ENCODE results near the gene KANK2.
A peak's percentile ranks its signal among the peaks of the same experiment; 100 is the strongest.

KANK2 gene

DNA sequence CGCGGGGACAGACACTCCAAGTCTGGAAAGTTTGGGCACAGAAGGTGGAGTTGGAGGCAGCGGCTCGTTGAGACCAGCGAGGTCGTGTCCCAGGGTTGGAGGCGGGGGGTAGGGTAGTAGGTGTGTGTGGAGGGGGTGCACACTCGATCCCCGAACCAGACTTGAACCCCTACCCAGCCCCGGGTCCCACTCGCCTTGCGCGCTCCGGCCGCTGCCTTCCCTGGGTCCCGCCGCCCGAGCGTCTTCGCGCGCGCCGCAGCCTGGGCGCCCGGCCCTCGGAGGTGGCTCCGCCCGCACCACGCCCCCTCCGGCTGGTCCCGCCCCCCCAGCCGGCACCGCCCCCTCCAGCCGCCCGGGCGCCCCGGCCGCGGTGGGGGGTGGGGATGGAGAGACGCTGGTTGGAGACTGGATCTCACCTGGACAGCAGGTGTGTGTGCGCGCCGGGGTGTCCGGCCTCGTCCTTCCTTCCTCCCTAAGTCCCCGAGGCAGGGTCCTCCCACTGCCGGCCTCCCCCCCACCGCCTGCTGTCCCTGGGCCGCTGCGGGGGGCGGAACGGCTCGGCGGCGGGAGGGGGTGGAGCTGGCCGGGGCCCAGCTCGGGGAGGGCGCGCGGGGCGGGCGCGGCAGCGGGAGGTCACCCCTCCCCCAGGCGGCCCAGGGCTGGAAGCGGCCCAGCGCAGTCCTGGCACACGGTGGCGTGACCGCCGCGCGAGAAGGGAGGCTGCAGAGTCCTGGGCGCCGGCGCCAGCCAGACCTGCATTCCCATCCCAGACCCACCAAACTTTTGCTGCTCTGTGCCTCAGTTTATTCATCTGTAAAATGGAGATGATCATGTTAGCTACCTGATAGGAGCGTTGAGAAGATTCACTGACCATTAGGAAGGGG is at the start of gene KANK2:
Gene KANK2 (minus strand): TSS at position 255 of the 884 bp plus-strand sequence. CDS start 3,034 bp downstream, outside the sequence.
- peak; percentile 46 to 58 for DNase-seq (ENCODE audit: low read depth in 2 of 2)

DNA sequence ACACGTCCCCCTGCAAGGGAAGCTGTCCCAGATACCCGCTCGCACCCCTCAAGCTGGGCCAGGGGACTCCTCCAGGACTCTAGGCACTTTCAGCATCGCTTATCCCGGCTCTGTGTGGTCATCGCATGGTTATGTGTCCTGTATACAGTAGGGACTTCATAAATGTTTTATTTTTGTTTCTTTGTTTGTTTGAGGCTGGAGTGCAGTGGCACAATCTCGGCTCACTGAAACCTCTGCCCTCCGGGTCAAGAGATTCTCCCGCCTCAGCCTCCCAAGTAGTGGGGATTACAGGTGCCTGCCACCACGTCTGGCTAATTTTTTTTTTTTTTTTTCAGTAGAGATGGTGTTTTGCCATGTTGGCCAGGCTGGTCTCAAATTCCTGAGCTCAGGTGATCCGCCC is 49.6 kb upstream of the KANK2 start:
- DNase-seq (ENCODE audit: low read depth in 2 of 2), result no peak

DNA sequence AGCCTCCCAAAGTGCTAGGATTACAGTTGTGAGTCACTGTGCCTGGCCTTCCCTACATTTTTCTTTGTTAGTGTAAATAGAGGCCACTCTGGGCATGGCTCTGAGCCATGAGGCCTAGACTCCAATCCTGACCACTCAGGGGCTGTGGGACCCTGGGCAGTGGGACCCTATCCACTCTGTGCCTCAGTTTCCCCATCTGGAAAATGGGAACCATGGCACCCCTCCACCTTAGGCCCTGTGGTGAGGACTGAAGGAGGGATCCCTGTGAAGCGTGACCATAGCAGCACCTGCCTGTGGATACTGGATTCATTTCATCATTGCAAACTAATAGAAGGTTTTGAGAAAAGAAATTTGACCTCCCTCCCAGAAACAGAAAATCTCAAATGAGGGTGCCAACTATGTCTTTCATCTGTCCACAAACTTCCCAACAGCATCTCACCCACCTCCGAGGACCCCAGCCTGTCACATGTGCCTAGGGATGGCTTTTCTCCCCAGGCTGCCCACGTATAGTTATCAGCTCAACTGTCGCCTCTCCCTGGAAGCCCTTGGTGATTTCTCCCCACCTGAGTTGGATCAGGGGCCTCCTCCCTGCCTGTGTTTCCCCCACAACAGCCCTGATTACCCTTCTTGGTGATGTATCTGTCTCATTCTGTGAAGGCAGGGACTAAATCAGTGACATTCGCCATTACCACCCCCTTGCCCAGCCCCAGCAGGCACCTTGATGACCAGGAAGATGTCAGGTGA is 47.7 kb upstream of the KANK2 start:
- DNase-seq (ENCODE audit: low read depth in 2 of 2), result no peak

DNA sequence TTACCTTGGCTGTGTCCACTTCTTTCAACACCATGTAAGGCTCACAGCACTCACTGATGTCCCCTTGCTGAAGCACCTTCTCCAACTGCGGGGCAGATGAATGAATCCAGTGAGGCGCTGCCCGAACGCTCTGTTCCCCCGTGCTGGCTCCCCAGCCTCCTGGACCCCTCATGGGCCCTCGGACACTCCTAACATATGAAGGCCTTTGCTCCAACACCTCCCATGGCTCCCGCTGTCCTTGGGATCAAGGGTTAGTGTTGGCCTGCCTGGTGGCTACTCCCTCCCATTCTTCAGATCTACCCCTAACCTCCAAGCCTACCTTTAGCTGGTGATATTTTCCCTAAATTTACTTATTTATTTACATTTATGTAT is 46.4 kb upstream of the KANK2 start:
- no peak for DNase-seq (ENCODE audit: low read depth in 2 of 2)

DNA sequence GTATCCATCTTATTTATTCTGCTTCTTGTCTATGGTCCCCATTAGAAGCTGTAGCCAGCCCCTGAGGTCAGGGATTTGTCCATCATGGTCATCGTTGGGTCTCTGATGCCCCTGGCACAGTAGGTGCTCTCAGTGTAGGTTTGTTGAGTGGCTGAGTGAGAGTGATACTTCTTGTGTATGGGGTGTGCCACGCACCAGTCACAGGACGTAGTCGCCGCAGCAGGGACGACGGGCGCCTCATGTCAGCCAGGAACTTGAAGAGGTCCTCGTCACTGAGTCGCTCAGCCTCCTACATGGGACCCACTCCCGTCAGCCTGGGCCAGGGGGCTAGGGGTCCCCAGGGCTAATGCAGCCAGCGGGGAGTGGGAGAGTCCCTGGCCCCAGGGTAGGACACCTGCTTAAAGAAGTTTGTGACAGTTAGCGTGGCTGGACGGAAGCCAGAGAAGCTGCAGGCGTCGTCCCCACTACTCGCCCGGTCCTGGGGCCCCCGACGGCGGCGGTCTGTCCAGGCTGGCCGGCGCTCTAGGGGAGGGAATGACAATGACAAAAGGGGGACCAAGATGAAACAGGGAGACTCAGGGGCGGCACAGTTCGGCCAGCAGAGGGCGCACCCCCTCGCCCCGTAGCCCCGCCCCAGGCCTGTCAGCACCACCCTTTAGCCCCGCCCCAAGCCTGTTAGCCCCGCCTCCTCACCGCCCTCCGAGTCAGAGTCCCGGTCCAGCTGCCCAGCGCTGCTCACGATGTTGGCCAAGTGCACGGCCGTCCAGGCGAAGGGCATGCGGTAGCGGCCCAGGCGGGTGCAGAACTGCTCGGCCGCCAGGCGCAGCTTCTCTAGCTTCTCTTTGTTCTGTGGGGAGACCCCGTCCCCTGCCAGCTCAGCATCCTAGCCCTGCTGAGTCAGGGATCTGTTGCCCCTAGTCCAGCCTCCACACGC is 45.8 kb upstream of the KANK2 start:
- peak; percentile 54 to 90 for DNase-seq (ENCODE audit: low read depth in 2 of 2)

DNA sequence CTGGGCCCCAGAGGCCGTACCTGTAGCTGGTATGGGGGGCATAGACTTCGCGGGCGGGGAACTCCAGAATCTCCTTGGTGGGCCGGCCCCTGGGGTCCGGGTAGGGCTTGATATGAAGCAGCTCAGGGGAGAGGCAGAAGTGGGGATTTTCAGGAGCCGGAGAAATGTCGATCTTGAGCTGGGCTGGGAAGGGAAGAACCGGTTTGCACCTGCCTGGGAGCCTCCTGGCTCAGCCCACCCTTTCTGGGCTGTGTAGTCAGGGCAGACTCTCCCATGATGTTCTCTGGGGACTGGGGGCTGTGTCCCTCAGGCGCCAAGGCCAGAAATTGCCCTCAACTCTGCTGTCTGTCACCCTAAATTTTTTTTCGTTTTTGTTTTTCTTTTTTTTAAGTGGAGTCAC is 44.7 kb upstream of the KANK2 start:
- no peak for DNase-seq (ENCODE audit: low read depth in 2 of 2)

DNA sequence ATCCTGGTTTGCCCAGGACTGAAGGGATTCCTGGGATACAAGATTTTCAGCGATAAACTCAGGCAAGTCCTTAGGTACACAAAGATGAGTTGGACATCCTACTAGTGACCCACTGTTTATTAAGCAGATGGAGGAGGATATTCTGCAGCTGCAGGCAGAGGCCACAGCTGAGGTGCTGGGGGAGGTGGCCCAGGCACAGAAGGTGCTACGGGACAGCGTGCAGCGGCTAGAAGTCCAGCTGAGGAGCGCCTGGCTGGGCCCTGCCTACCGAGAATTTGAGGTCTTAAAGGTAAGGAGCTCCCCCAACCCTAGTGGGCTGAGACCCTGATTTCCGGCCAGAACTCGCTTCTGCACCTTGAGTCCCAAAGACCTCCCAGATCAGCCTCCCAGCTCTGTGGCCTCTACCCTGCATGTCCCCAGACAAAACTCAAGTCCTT is 42.7 kb upstream of the KANK2 start:
- no peak for DNase-seq (ENCODE audit: low read depth in 2 of 2)

DNA sequence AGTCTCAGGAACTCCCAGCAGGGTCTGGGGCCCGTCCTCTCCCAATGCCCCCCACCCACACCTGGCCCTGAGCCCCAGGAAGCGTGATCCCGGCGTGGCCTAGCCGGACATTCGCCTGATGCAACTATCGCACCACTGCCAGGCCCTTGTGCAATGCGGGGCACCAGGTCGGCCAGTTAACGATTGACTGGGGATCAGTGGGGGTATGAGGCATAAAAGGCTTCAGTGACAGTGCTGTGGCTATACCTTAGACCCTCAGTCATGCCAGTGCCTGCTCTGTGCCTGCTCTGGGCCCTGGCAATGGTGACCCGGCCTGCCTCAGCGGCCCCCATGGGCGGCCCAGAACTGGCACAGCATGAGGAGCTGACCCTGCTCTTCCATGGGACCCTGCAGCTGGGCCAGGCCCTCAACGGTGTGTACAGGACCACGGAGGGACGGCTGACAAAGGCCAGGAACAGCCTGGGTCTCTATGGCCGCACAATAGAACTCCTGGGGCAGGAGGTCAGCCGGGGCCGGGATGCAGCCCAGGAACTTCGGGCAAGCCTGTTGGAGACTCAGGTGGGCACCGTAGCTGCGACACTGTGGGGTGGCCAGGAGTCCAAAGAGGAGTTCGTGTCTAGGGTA is 42.1 kb upstream of the KANK2 start, which contains the start of gene ANGPTL8:
Gene ANGPTL8 (plus strand): TSS at position 243 of the 624 bp plus-strand sequence. CDS start 19 bp downstream, at position 262.
- DNase-seq (ENCODE audit: low read depth in 2 of 2), result no peak

DNA sequence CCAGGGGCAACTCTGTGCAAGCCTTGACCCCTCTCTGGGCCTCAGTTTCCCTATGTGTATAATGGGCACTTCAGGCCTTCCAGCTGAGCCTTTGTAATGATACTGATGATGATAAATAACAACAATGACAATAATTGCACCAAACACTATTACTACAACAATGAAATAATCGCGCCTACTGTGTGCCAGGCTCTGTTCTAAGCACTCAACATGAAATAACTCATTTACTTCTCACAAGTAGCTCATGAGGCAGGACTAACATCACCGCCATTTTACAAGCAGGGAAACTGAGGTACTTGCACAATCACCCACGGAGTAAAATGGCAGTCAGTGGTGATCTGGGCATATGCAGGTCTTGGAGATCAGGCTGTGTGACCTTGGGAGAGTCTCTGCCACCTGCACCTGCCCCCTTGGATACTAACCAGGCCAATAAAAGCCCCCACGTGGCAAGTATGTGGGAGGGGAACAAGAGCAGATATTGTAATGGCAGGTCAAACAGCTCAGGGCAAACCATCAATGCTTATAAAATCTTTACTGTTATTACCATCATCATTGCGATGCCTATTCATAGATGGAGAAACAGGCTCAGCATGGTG is 41.5 kb upstream of the KANK2 start:
- DNase-seq (ENCODE audit: low read depth in 2 of 2), result no peak

DNA sequence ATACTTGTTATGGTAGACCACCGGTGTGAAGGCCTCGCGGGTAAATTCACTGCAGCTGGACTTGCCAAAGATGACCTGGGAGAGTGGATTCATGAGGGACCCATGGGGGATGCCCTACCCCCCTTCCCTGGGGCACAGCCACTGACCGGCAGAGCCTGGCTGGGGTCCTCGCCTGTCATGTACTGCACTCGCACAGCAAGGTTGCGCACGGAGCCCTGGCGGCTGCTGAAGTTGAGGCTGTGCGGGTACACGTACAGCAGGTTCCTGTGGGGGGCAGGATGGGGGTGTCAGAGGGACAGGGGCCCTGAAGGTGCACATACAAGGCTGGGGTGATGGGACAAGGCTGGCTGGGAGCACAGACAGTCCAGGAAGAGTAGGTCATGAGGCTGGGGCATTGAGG is 40.7 kb upstream of the KANK2 start:
- DNase-seq (ENCODE audit: low read depth in 2 of 2), result no peak

DNA sequence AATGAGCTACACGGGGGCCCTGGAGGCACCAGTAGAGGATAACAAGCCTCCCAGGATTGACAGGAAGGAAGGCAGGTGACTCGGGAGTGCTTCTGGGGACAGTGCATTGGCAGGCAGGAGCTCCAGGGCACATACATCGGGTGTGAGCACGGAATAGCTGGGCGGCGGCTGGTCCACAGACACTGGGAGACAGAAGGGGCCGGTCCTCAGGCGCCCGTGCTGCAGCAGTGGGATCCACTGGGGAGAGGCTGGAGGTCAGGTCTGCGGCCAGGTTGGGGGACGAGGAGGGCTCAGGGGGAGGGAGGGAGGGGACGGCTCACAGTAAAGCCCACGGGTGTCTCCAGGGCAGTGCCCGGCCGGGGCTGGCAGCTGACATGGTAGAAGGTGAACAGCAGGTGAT is 40.0 kb upstream of the KANK2 start:
- DNase-seq (ENCODE audit: low read depth in 2 of 2), result no peak

DNA sequence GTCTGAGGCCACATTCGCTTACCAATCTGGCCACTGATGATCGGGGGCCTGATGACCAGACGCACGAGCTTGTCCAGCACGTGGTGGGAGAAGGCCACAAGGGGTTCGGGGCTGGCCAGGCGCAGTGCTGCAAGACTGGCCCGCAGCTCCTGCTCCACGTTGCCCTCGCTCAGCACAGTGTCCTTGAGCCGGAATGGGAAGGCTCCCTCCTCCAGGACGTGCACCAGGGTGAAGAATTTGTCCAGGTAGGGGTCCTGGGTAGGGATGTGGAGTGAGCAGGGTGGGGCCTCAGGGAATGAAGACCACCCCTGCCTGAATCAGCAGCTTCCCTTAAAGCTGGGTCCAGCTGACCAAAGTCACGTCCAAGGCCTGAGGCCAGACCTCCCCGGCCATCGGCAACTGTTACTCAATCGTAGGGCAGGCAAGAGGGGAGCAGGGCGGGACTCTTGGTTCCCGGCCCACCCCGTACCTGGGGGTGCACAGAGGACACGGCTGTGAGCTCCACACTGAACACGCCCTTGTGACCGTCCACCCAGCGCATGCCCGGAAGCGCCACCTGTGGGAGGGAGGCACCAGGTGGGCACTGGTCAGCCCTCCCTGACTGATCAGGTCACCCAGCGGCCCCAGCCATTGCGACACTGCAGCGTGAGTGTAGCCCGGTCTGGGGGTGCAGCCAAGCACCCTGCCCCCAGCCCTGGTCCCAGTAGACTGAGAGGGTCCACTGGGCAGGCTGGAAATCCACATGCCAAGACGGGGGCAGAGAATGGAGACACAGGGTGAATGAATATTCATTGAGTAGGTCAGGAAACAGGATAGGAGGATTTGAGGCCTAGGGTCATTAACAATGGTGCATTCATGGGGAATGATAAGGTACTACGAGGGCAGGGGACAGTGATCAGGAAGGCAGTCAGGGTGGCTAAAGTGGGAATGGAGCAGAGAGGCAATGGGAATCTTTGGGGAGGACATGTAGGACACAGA is 39.3 kb upstream of the KANK2 start:
- no peak for DNase-seq (ENCODE audit: low read depth in 2 of 2)

DNA sequence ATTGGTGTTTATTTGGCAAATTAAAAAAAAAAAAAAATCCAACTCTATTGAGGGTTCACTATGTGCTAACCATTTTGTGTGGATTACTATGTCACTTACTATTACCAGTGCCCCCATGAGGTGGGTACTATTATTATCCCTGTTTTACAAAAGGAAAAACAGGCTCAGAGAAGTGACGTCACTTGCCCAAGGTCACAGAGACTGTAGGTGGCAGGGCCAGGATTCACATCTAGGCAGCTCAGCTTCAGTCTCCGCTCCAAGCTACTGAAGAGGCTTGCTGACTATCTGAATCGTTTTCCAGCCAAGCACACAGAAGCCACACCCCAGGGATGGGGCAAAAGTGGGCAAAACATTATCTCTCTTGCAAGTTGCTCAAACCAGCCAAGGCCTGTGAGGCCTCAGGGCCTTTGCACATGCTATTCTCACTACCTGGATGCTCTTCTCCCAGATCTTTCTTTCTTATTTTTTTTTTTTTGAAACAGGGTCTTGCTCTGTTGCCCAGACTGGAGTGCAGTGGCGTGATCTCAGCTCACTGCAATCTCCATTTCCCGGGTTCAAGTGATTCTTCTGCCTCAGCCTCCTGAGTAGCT is 37.2 kb upstream of the KANK2 start:
- no peak for DNase-seq (ENCODE audit: low read depth in 2 of 2)

DNA sequence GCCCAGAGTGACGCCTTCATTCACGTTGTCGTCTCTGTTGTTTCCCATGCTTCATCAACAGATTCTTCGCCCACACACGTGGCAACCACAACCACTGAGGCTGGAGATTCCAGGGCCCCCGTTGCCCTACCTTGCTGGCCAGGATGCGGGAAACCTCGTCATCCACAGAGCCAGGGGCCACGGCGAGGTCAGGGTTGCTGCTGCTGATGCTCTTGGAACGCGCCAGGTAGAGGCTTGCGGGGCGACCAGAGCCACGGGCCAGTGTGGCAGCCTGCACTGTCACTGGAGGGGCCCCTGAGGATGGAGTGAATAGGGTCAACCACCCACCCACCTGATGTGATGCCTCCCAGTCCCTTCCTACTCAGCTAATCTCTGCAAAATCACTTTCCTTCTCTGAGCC is 35.7 kb upstream of the KANK2 start:
- no peak for DNase-seq (ENCODE audit: low read depth in 2 of 2)

DNA sequence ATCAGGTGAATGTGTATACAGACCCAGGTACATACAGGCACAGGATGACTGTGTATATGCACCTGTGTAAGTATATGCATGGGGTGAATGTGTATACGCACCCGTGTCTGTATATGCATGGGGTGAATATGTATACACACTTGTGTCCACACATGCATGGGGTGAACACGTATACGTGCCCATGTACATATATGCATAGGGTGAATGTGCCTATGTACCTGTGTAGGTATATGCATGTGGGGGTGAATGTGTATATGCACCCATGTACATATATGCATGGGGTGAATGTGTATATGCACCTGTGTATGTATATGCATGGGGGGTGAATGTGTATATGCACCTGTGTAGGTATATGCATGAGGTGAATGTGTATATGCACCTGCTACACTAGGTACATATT is 35.2 kb upstream of the KANK2 start:
- DNase-seq (ENCODE audit: low read depth in 2 of 2), result no peak

DNA sequence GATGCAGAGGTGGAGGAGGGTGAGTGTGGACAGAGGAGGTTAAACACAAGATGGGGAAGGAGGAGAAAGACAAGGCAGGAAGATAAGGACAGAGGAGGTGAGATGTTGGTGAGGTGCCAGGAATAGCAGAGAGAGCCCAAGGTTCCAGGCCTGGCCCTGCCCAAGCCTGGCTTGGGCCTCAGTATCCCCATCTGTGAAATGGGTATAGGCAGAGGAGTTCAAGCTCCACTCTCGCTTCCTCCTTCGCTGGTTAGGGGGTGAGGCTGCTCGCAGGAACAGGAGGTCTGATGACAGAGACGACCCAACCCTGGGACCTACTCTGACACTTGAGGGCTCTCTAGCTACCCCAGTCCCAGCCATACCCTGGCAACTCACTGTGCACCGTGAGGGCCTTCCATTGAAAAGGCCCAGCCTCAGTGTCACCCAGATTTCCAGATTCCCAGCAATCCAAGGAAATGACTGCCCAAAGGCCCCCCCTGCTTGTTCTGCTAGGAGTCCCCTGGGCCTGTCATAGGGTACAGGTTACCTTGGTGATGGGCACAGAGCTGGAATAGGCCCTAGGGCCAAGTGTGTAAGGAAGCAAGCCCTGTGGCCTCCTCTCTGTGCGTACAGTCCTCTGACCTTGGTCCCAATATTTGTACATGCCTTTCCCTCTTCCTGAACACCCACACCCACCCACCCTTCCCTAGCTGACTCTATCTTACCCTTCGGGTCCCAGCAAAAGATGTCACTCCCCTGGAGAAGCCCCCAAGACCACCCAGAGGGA is 33.5 kb upstream of the KANK2 start:
- no peak for DNase-seq (ENCODE audit: low read depth in 2 of 2)

DNA sequence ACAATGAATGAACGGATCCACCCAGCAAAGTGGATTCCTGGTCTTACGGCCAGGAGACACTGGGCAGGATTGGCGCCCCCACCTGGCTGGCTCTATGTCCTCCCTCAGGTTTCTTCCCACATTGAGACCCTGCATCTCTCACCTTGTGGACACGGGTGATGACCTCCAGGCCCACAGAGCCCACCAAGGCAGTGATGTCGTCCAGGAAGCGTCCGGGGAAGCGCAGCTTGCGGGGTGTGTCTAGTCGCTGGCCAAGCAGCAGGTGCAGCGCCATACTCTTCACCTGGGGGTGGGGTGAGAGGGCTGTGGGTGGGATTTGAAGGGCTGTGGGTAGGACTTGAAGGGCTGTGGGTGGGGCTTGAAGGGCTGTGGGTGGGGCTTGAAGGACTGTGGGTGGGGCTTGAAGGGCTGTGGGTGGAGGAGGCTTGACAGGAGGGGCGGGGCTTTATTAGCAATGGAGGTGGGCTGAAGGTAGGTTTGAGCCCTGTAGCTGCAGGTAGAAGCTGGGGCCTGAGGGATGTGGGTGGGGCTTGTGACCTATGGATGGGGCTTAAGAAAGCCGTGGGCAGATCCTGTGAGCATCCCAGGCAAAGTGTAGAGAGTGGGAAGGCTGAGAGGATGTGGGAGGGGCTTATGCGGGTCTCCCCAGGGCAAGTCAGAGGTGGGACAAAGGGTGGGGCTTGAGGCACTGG is 30.0 kb upstream of the KANK2 start:
- DNase-seq (ENCODE audit: low read depth in 2 of 2), result no peak

DNA sequence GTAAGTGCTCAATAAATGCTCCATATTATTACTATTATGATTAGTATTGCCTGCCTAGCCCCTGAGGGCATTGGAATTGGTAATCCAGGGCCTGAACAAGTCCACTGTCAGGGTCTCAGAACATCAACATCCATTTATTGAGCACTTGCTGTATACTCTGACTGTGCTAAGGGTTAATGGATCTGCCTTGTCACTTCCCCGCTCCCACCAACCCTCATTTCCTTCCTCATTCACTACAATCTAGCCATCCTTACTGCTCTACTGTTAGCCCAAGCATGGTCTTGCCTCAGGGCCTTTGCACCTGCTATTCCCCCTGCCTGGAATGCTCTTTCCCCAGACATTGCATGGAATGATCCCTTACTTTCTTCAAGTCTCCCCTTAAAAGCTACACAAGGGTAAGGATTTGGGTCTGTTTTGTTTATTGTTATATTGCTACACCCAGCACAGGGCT is 29.4 kb upstream of the KANK2 start:
- no peak for DNase-seq (ENCODE audit: low read depth in 2 of 2)

Measured in stimulated activated CD4-positive, alpha-beta T cell treated with anti-CD3 and anti-CD28 coated beads, Interleukin-1b, Interleukin-23, amount 100 ng/mL, for 1 hour (primary cell).